HCT116 (cell line): ENCODE results near the gene RHEB.

Experiments
- CTCF ChIP-seq, 3 experiments: fragments of 200-600 bp in 1 of 3; sonication (generic) in 1 of 3; IDR thresholded peaks in 2 of 3; conservative IDR thresholded peaks in 1 of 3; 2 replicates each; pipeline ENCODE4 v1.5.1; 2012 to 2017; ENCODE audit warnings: low read depth in 2 of 3, low read length in 2 of 3, antibody characterized with exemption in 1 of 3, borderline replicate concordance in 1 of 3, control low read depth in 1 of 3, mild to moderate bottlenecking in 1 of 3, mixed read lengths in 1 of 3, mixed run types in 1 of 3, moderate library complexity in 1 of 3; ENCODE audit not compliant: insufficient read depth in 1 of 3
- RAD21 ChIP-seq: IDR thresholded peaks from 2 replicates; pipeline ENCODE4 v1.6.1; 2012; ENCODE audit warnings: low read depth, mild to moderate bottlenecking
- REST ChIP-seq: IDR thresholded peaks from 2 replicates; pipeline ENCODE4 v1.6.1; 2012; ENCODE audit warnings: low read depth
- SIN3A ChIP-seq: IDR thresholded peaks from 2 replicates; pipeline ENCODE4 v1.6.1; 2012; ENCODE audit warnings: low read depth
- SP1 ChIP-seq: IDR thresholded peaks from 2 replicates; pipeline ENCODE4 v1.6.1; 2012; ENCODE audit warnings: low read depth
- YY1 ChIP-seq: IDR thresholded peaks from 2 replicates; pipeline ENCODE4 v1.6.1; 2011; ENCODE audit warnings: low read length, low read depth, moderate library complexity, mild to moderate bottlenecking; ENCODE audit not compliant: insufficient replicate concordance; ENCODE audit errors: extremely low read depth

- TF ChIP-seq CTCF (IDR thresholded peaks at IDR 0.05 in 2 of 3, conservative IDR thresholded peaks at IDR 0.05 in 1 of 3; ENCODE audit: borderline replicate concordance in 1 of 3, insufficient read depth in 1 of 3, low read depth in 2 of 3, low read length in 2 of 3) (no peak), YY1 (no peak), RAD21 (no peak), SP1 (no peak), SIN3A (no peak), REST (no peak)
These were observed 29.9 kb upstream of the RHEB start for GRCh38 chr7:151549644-151550043.
